Measurements from ENCODE around the gene AGAP3. TPM values are rescaled to one million over a fixed set of nuclear protein-coding genes. Genes with fewer than 3 reads are reported as not detected.

Gene AGAP3
- polyA plus RNA-seq, 3 donors = 6.4 to 133 (median 6.8) TPM

GRCh38 chr7:151110236-151110940, 24.1 kb downstream of the AGAP3 start:
- Histone ChIP-seq H3K36me3 (replicated peaks in 1 of 2; ENCODE audit: control insufficient read depth in 1 of 2, insufficient read depth in 2 of 2, low read length in 2 of 2) (peaks cover 0 to 13% of the 10 kb centered on the region in 2 donors), H3K9ac (ENCODE audit: insufficient read depth, low read length, poor library complexity, severe bottlenecking) (no peak overlapping the region), H3K4me3 (replicated peaks in 1 of 3; ENCODE audit: low read depth in 2 of 3, low read length in 3 of 3) (no peak overlapping the region), H3K79me2 (ENCODE audit: insufficient read depth, low read length) (peaks cover 17% of the 10 kb centered on the region), H4K20me1 (ENCODE audit: insufficient read depth, low read length) (peaks cover 92% of the 10 kb centered on the region), H3K27ac (ENCODE audit: low read depth in 1 of 2, low read length in 2 of 2) (no peak overlapping the region), H2AFZ (ENCODE audit: insufficient read depth, low read depth, low read length, poor library complexity, severe bottlenecking) (no peak overlapping the region), H3K4me2 (replicated peaks; ENCODE audit: extremely low read depth, low read length, poor library complexity, severe bottlenecking) (no peak overlapping the region), H3K9me3 (replicated peaks in 1 of 2; ENCODE audit: control insufficient read depth in 1 of 2, insufficient read depth in 1 of 2, low read length in 2 of 2) (no peaks in the 10 kb centered on the region), H3K27me3 (ENCODE audit: control insufficient read depth in 2 of 2, insufficient read depth in 2 of 2, low read length in 2 of 2) (peaks cover 2 to 12% of the 10 kb centered on the region in 2 donors), H3K4me1 (ENCODE audit: control insufficient read depth in 1 of 2, insufficient read depth in 2 of 2, low read length in 2 of 2) (peaks cover 3 to 7% of the 10 kb centered on the region in 2 donors)
- intact Hi-C loops (cut with micrococcal nuclease) = loop anchor here (2.0 to 10.0 kb wide), 7 partner anchors 33 to 216 kb away; partner anchors contain the start of genes ABCB8 (in 1 of the 2) and SLC4A2 (in 1 of the 2)
- DNase-seq = no peak
- Mint-ChIP-seq H3K36me3 (peaks cover 19 to 28% of the 10 kb centered on the region in 2 donors), H3K4me3 (no peak overlapping the region), H3K27me3 (ENCODE audit: low read depth in 3 of 3) (peaks cover 14 to 23% (median 16%) of the 10 kb centered on the region in 3 donors), H3K9me3 (peaks cover 0 to 4% (median 0%) of the 10 kb centered on the region in 7 donors), H3K4me1 (peaks cover 16% of the 10 kb centered on the region), H3K27ac (peak overlapping the region in 1 of 7 donors; percentile 58)
- WGBS (ENCODE audit: insufficient coverage) = 91% methylated on average over 10 of the region's 11 CpGs
- TF ChIP-seq CTCF (IDR thresholded peaks at IDR 0.05) = no peak

- 46% methylated on average over 16 of the region's 20 CpGs for WGBS (ENCODE audit: insufficient coverage)
- no peak overlapping the region for H3K4me3 Mint-ChIP-seq
- peaks cover 19 to 27% of the 10 kb centered on the region in 2 donors for H3K36me3 Mint-ChIP-seq
- peak; percentile 61 to 74 (median 72) for DNase-seq
- no peak overlapping the region for H3K27ac Mint-ChIP-seq
- Histone ChIP-seq H3K4me2 (replicated peaks; ENCODE audit: extremely low read depth, low read length, poor library complexity, severe bottlenecking) (no peak overlapping the region), H3K4me1 (ENCODE audit: control insufficient read depth in 1 of 2, insufficient read depth in 2 of 2, low read length in 2 of 2) (peaks cover 3 to 7% of the 10 kb centered on the region in 2 donors), H3K27ac (ENCODE audit: low read depth in 1 of 2, low read length in 2 of 2) (no peak overlapping the region), H3K27me3 (ENCODE audit: control insufficient read depth in 2 of 2, insufficient read depth in 2 of 2, low read length in 2 of 2) (peaks cover 2 to 17% of the 10 kb centered on the region in 2 donors), H3K9me3 (replicated peaks in 1 of 2; ENCODE audit: control insufficient read depth in 1 of 2, insufficient read depth in 1 of 2, low read length in 2 of 2) (no peaks in the 10 kb centered on the region), H2AFZ (ENCODE audit: insufficient read depth, low read depth, low read length, poor library complexity, severe bottlenecking) (no peak overlapping the region), H4K20me1 (ENCODE audit: insufficient read depth, low read length) (peaks cover 92% of the 10 kb centered on the region), H3K36me3 (replicated peaks in 1 of 2; ENCODE audit: control insufficient read depth in 1 of 2, insufficient read depth in 2 of 2, low read length in 2 of 2) (peaks cover 0 to 13% of the 10 kb centered on the region in 2 donors), H3K9ac (ENCODE audit: insufficient read depth, low read length, poor library complexity, severe bottlenecking) (no peak overlapping the region), H3K4me3 (replicated peaks in 1 of 3; ENCODE audit: low read depth in 2 of 3, low read length in 3 of 3) (no peak overlapping the region), H3K79me2 (ENCODE audit: insufficient read depth, low read length) (peaks cover 17% of the 10 kb centered on the region)
- H3K9me3 Mint-ChIP-seq = peaks cover 0 to 4% (median 2%) of the 10 kb centered on the region in 7 donors
- peaks cover 21 to 29% (median 21%) of the 10 kb centered on the region in 3 donors for H3K27me3 Mint-ChIP-seq (ENCODE audit: low read depth in 3 of 3)
- intact Hi-C loops (cut with micrococcal nuclease) = loop anchor here (1.0 to 10.0 kb wide), 8 partner anchors 20 to 216 kb away; partner anchors contain the start of genes ABCB8 (in 1 of the 2) and SLC4A2 (in 1 of the 2)
- TF ChIP-seq CTCF (IDR thresholded peaks at IDR 0.05) = peak; percentile 89
- H3K4me1 Mint-ChIP-seq = peaks cover 16% of the 10 kb centered on the region
Measured at GRCh38 chr7:151110941-151111645, 24.8 kb downstream of the AGAP3 start.

All from CD14-positive monocyte (primary cell).